ENCODE measurements around the gene PATZ1.

GRCh38 chr22:31360029-31360428, 13.9 kb upstream of the PATZ1 start:
- TF ChIP-seq RXRA (IDR thresholded peaks at IDR 0.05; ENCODE audit: borderline replicate concordance, low read depth): no peak
- no peak for TF ChIP-seq POLR2AphosphoS5 (IDR thresholded peaks at IDR 0.05; ENCODE audit: low read depth, low read length)
- TF ChIP-seq, protein P1, sequence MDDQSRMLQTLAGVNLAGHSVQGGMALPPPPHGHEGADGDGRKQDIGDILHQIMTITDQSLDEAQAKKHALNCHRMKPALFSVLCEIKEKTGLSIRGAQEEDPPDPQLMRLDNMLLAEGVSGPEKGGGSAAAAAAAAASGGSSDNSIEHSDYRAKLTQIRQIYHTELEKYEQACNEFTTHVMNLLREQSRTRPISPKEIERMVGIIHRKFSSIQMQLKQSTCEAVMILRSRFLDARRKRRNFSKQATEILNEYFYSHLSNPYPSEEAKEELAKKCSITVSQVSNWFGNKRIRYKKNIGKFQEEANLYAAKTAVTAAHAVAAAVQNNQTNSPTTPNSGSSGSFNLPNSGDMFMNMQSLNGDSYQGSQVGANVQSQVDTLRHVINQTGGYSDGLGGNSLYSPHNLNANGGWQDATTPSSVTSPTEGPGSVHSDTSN (IDR thresholded peaks at IDR 0.05): no peak
- TF ChIP-seq CTCF (IDR thresholded peaks at IDR 0.05): no peak
- TF ChIP-seq GATA2 (CRISPR knock-in tag; IDR thresholded peaks at IDR 0.05): no peak
- TF ChIP-seq USF1 (IDR thresholded peaks at IDR 0.05; ENCODE audit: borderline replicate concordance, low read depth): no peak
- no peak for TF ChIP-seq RCOR1 (IDR thresholded peaks at IDR 0.05; ENCODE audit: low read length)
- no peak for TF ChIP-seq EZH2phosphoT487 (IDR thresholded peaks at IDR 0.05; ENCODE audit: borderline replicate concordance, low read depth)
- no peak for TF ChIP-seq RFX5 (IDR thresholded peaks at IDR 0.05; ENCODE audit: low read length)
- TF ChIP-seq YY1 (IDR thresholded peaks at IDR 0.05; ENCODE audit: low read depth): no peak
- no peak for TF ChIP-seq TAF1 (IDR thresholded peaks at IDR 0.05; ENCODE audit: borderline replicate concordance, low read depth, low read length)
- no peak for TF ChIP-seq GABPA (IDR thresholded peaks at IDR 0.05; ENCODE audit: low read depth)
- no peak for TF ChIP-seq RAD21 (IDR thresholded peaks at IDR 0.05; ENCODE audit: low read length)
- TF ChIP-seq ELF1 (IDR thresholded peaks at IDR 0.05): no peak

All from SK-N-SH (cell line).